Calu3 (cell line): ENCODE results near the gene LDLRAD4. TPM values are rescaled to one million over a fixed set of nuclear protein-coding genes. Genes with fewer than 3 reads are reported as not detected.
"Not testable (repeated sequence)": the region's sequence is repeated elsewhere in the genome, so short reads cannot be mapped to it uniquely, and the experiment has no call there.

Experiments
- BruUV-seq: library from RNA; stranded (reverse); fragments of 400-500 nt; replicated peaks from 2 replicates; lab custom pipeline; 2021; lab: Mats Ljungman, UMichigan
- CTCF ChIA-PET: fragments of 300-600 bp; sonication (Branson Sonifier 250); formaldehyde crosslinking; loops from one replicate; lab custom pipeline; 2022; ENCODE audit warnings: antibody characterized with exemption; lab: Charles Lee
- DNase-seq: peaks from one replicate; pipeline ENCODE4 v3.0.0; 2022
- H3K27ac Mint-ChIP-seq: one replicate; pipeline ENCODE4 v1.8.0; 2022; ENCODE audit warnings: mixed read lengths; ENCODE audit not compliant: unreplicated experiment
- H3K27me3 Mint-ChIP-seq: one replicate; pipeline ENCODE4 v1.8.0; 2022; ENCODE audit warnings: mixed read lengths; ENCODE audit not compliant: unreplicated experiment
- H3K36me3 Mint-ChIP-seq: one replicate; pipeline ENCODE4 v1.8.0; 2022; ENCODE audit warnings: mild to moderate bottlenecking, moderate library complexity, mixed read lengths; ENCODE audit not compliant: insufficient read depth, unreplicated experiment
- H3K4me1 Mint-ChIP-seq: one replicate; pipeline ENCODE4 v1.8.0; 2022; ENCODE audit warnings: mild to moderate bottlenecking, low read depth, mixed read lengths; ENCODE audit not compliant: unreplicated experiment
- H3K4me3 Mint-ChIP-seq: one replicate; pipeline ENCODE4 v1.8.0; 2022; ENCODE audit warnings: mild to moderate bottlenecking, low read depth, moderate library complexity, mixed read lengths; ENCODE audit not compliant: unreplicated experiment
- H3K9me3 Mint-ChIP-seq: one replicate; pipeline ENCODE4 v1.8.0; 2022; ENCODE audit warnings: low read depth, mixed read lengths; ENCODE audit not compliant: unreplicated experiment
- intact Hi-C: fragments of 100-400 bp; cut with micrococcal nuclease; formaldehyde crosslinking; loops from one replicate; pipeline ENCODE4 v1.10.0; 2022; ENCODE audit not compliant: unreplicated experiment
- total RNA-seq: library from RNA; stranded (reverse); gene quantifications from 2 replicates; pipeline ENCODE4 v1.2.3, GENCODE V29; 2022
- TF ChIP-seq, protein P1 (sequence below): fragments of 200-600 bp; IDR thresholded peaks from one replicate; pipeline ENCODE4 v1.8.0; 2022; ENCODE audit warnings: antibody characterized with exemption; ENCODE audit not compliant: unreplicated experiment

LDLRAD4 gene
- total RNA-seq, 1 experiment from 2014 or later: 0.50 TPM

DNA sequence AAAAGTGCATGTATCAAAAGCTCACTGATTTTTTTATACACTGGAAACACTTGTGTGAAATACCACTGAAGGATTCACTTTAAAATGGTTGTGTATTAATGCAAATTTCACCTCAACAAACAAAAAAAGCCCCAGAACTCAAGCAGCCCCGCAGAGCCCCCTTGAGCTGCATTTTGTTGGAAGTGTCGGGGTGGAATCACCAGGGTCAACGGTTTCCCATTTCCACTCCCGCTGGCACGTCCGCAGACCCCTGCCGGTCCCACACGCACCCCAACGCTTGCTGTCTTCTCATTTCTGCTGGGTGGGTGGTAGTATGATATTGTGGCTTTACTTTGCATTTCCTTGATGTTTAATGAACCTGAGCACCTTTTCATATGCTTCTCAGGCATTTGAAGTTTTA, 268.1 kb downstream of the LDLRAD4 start:
- peaks cover 59% of the 10 kb centered on the region for H3K27me3 Mint-ChIP-seq
- no TSS peak for BruUV-seq

DNA sequence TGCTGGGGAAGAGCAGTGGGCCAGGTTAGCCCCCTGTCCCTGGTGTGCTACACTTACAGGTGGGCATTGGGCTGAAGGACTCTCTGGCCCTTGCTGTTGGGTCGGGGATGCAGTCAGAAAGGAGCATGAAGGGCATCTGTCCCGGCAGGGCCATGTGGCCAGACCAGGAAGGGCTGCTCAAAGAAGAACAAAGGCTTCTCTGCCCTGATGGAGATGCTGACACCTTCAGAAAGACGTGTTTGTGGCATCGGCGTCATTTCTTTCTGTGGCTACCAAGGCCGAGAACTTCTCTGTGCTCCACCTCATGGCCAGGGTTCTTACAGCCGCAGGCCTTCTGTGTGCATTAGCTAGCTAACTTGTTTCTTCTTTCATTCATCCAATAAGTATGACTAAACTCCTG, 268.7 kb downstream of the LDLRAD4 start:
- H3K27me3 Mint-ChIP-seq: peaks cover 59% of the 10 kb centered on the region
- DNase-seq: no peak
- no peaks in the 10 kb centered on the region for H3K36me3 Mint-ChIP-seq
- H3K9me3 Mint-ChIP-seq: no peaks in the 10 kb centered on the region
- intact Hi-C loops: no loop called here
- CTCF ChIA-PET: no interaction called here
- no peak overlapping the region for H3K4me3 Mint-ChIP-seq
- no peaks in the 10 kb centered on the region for H3K4me1 Mint-ChIP-seq
- no peak overlapping the region for H3K27ac Mint-ChIP-seq
- no TSS peak for BruUV-seq
- TF ChIP-seq, protein P1, sequence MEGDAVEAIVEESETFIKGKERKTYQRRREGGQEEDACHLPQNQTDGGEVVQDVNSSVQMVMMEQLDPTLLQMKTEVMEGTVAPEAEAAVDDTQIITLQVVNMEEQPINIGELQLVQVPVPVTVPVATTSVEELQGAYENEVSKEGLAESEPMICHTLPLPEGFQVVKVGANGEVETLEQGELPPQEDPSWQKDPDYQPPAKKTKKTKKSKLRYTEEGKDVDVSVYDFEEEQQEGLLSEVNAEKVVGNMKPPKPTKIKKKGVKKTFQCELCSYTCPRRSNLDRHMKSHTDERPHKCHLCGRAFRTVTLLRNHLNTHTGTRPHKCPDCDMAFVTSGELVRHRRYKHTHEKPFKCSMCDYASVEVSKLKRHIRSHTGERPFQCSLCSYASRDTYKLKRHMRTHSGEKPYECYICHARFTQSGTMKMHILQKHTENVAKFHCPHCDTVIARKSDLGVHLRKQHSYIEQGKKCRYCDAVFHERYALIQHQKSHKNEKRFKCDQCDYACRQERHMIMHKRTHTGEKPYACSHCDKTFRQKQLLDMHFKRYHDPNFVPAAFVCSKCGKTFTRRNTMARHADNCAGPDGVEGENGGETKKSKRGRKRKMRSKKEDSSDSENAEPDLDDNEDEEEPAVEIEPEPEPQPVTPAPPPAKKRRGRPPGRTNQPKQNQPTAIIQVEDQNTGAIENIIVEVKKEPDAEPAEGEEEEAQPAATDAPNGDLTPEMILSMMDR: no peak

More for the DNA sequence above, 268.1 kb downstream of the LDLRAD4 start:
- no peak overlapping the region for H3K27ac Mint-ChIP-seq
- no peak overlapping the region for H3K4me3 Mint-ChIP-seq
- H3K36me3 Mint-ChIP-seq: no peaks in the 10 kb centered on the region
- intact Hi-C loops: no loop called here
- DNase-seq: no peak
- H3K9me3 Mint-ChIP-seq: no peaks in the 10 kb centered on the region
- H3K4me1 Mint-ChIP-seq: no peaks in the 10 kb centered on the region
- TF ChIP-seq, protein P1: no peak
- CTCF ChIA-PET: no interaction called here

DNA sequence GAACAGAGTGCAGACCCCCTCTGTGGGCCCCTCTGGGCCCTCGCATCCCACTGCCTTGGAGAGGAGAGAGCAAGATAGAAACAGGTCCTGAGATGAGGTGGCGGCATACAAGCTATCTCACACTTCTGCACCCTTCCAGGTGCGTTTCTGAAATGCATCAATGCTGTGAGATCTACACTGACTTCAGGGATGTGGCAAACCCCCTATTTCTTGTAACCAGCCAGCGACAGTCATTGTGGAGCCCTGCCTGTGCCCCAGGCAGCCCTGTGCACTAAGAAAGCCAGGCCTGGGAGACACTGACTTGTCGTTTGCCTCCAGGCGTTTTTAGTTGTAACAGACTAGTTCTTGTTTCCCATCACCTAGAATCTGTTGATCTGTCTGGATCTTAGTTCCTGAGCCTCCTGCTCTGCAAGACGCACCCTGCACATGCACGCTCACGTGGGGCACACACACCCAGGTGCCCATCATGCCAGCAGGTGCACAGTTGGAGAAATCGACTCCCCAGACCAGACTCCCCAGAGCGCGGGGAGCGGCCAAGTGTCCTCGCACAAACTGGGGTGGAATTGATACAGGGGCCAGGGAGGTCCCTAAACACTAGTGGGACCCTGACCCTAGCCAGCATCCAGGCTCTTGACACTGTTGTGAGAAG, 269.8 kb downstream of the LDLRAD4 start:
- H3K36me3 Mint-ChIP-seq: no peaks in the 10 kb centered on the region
- CTCF ChIA-PET: no interaction called here
- no peak for DNase-seq
- H3K27ac Mint-ChIP-seq: no peak overlapping the region
- TF ChIP-seq, protein P1: no peak
- no TSS peak for BruUV-seq
- peaks cover 58% of the 10 kb centered on the region for H3K27me3 Mint-ChIP-seq
- no peaks in the 10 kb centered on the region for H3K9me3 Mint-ChIP-seq
- intact Hi-C loops: no loop called here
- H3K4me3 Mint-ChIP-seq: no peak overlapping the region
- H3K4me1 Mint-ChIP-seq: no peaks in the 10 kb centered on the region

DNA sequence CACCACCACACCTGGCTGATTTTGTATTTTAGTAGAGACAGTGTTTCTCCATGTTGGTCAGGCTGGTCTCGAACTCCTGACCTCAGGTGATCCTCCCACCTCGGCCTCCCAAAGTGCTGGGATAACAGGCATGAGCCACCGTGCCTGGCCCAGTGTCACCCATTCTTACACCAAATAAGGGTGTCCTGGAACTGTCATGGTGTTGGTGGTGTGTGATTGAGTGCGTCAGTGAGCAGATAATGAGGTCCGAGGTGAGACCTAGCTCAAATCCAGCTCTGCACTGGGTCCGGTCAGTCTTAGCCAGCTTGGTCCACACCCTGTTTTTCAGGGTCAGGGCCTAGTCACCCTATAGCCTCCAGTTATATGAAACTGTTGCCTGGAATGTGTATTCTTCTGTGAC, 270.7 kb downstream of the LDLRAD4 start:
- not testable (repeated sequence) for BruUV-seq, H3K4me3 Mint-ChIP-seq

DNA sequence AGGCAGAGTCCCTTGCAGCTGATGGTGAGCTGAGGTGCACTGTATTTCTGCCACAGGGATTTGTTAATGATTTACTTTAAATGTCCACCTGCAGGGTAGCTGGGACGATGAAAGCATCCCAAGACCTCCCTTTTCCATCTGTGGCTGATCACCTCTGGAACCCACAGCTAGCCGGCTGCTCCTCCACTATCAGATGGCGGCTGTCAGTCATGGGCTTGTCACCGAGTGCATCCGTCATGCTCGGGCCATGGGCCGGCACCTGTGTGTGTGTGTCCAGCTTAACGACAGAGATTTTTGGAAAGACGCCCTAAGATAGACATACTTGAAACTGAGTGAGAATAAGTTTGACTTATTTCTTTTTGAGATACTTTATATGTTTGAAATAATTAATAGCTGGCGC, 272.6 kb downstream of the LDLRAD4 start:
- BruUV-seq: no TSS peak
- H3K27me3 Mint-ChIP-seq: peaks cover 67% of the 10 kb centered on the region

More for the DNA sequence above, 270.7 kb downstream of the LDLRAD4 start:
- H3K36me3 Mint-ChIP-seq, DNase-seq, CTCF ChIA-PET, H3K4me1 Mint-ChIP-seq, H3K27ac Mint-ChIP-seq, H3K9me3 Mint-ChIP-seq, intact Hi-C loops: not testable (repeated sequence)
- peaks cover 58% of the 10 kb centered on the region for H3K27me3 Mint-ChIP-seq

More for the DNA sequence above, 272.6 kb downstream of the LDLRAD4 start:
- no peak for DNase-seq
- H3K4me1 Mint-ChIP-seq: no peaks in the 10 kb centered on the region
- peaks cover 4% of the 10 kb centered on the region for H3K9me3 Mint-ChIP-seq
- CTCF ChIA-PET: interaction anchor here (0.6 kb wide), 1 partner anchor 32 kb away, joined by 4 read pairs; no protein-coding TSS in a partner anchor
- H3K27ac Mint-ChIP-seq: no peak overlapping the region
- intact Hi-C loops: no loop called here
- H3K36me3 Mint-ChIP-seq: no peaks in the 10 kb centered on the region
- no peak overlapping the region for H3K4me3 Mint-ChIP-seq
- TF ChIP-seq, protein P1: no peak
